22Rv1 (cell line): ENCODE measurements around the gene CNPY1.

ENCODE experiments used
- ZFX ChIP-seq: fragments of 450-650 bp; IDR thresholded peaks from 2 replicates; pipeline ENCODE4 v1.6.1; 2017; ENCODE audit warnings: antibody characterized with exemption, borderline replicate concordance
- TF ChIP-seq, protein P1 (sequence below): fragments of 450-650 bp; IDR thresholded peaks from 2 replicates; pipeline ENCODE4 v1.5.1; 2017; ENCODE audit warnings: mild to moderate bottlenecking

DNA sequence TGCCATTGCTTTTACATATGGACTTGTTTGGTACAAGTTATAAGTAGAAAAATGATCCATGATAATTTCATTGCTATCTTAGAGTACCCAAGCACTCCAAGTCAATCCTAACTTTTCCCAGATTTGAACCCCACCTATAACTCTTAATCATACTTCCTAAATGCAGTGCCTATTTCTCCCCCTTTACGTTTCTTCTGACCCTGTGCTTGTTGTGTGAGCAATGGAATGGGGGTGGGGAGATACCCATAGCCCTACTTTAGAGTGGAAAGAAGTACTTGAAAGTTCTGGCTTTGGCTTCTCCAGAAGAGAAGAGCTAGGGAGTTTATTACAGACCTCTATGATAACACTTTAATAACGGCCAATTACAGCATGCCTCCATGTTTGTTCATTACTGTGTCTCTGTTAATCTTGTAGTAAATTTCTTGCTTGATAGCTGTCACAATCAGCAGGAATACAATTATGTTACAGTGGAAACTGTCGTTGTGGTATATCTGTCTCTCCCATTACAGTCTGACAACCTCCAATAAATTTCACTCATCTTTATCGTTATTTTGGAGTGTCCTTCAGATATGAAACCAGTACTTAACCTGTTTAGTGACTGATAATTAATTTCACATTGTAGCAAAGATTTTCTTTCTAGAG lies 34.0 kb downstream of the CNPY1 start:
- TF ChIP-seq, protein P1, sequence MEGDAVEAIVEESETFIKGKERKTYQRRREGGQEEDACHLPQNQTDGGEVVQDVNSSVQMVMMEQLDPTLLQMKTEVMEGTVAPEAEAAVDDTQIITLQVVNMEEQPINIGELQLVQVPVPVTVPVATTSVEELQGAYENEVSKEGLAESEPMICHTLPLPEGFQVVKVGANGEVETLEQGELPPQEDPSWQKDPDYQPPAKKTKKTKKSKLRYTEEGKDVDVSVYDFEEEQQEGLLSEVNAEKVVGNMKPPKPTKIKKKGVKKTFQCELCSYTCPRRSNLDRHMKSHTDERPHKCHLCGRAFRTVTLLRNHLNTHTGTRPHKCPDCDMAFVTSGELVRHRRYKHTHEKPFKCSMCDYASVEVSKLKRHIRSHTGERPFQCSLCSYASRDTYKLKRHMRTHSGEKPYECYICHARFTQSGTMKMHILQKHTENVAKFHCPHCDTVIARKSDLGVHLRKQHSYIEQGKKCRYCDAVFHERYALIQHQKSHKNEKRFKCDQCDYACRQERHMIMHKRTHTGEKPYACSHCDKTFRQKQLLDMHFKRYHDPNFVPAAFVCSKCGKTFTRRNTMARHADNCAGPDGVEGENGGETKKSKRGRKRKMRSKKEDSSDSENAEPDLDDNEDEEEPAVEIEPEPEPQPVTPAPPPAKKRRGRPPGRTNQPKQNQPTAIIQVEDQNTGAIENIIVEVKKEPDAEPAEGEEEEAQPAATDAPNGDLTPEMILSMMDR: no peak
- no peak for TF ChIP-seq ZFX
